Muscle layer of colon (tissue), 2 donors: ENCODE data around the gene PARVA.

Experiments used
- H3K27ac ChIP-seq: one replicate; pipeline ENCODE4 v1.7.0; 2013; ENCODE audit warnings: low read depth, mild to moderate bottlenecking, low read length, moderate library complexity
- H3K27me3 ChIP-seq, 2 donors: one replicate each; pipeline ENCODE4 v1.7.0; 2013; ENCODE audit warnings: low read length in 2 of 2, mild to moderate bottlenecking in 2 of 2; ENCODE audit not compliant: insufficient read depth in 2 of 2, control insufficient read depth in 1 of 2
- H3K36me3 ChIP-seq: one replicate; pipeline ENCODE4 v1.7.0; 2013; ENCODE audit warnings: mild to moderate bottlenecking, low read length; ENCODE audit not compliant: insufficient read depth
- H3K4me1 ChIP-seq: one replicate; pipeline ENCODE4 v1.7.0; 2013; ENCODE audit warnings: mild to moderate bottlenecking, low read length; ENCODE audit not compliant: insufficient read depth
- H3K4me3 ChIP-seq, 2 donors: one replicate each; pipeline ENCODE4 v1.7.0; 2013; ENCODE audit warnings: low read length in 2 of 2, low read depth in 1 of 2, mild to moderate bottlenecking in 1 of 2, moderate library complexity in 1 of 2
- H3K9ac ChIP-seq: one replicate; pipeline ENCODE4 v1.7.0; 2013; ENCODE audit warnings: low read length
- H3K9me3 ChIP-seq: one replicate; pipeline ENCODE4 v1.7.0; 2013; ENCODE audit warnings: mild to moderate bottlenecking, low read length
- donor health status: abdominal sarcoma.
- donor health status: Adenocarcinoma of cecum.

Gene PARVA

GRCh38 chr11:12421386-12421785, 44.0 kb downstream of the PARVA start:
- Histone ChIP-seq H3K9ac (no peak overlapping the region), H3K27me3 (no peaks in the 10 kb centered on the region), H3K36me3 (no peaks in the 10 kb centered on the region)

GRCh38 chr11:12426176-12426575, 48.8 kb downstream of the PARVA start:
- no peak overlapping the region for H3K4me3 ChIP-seq
- no peaks in the 10 kb centered on the region for H3K9me3 ChIP-seq
- no peak overlapping the region for H3K27ac ChIP-seq
- no peaks in the 10 kb centered on the region for H3K27me3 ChIP-seq
- no peak overlapping the region for H3K9ac ChIP-seq
- H3K4me1 ChIP-seq = peaks cover 55% of the 10 kb centered on the region
- no peaks in the 10 kb centered on the region for H3K36me3 ChIP-seq

More at GRCh38 chr11:12421386-12421785, 44.0 kb downstream of the PARVA start:
- Histone ChIP-seq H3K27ac (peak overlapping the region; percentile 40), H3K4me1 (peaks cover 49% of the 10 kb centered on the region), H3K4me3 (no peak overlapping the region), H3K9me3 (no peaks in the 10 kb centered on the region)

GRCh38 chr11:12429155-12429554, 51.8 kb downstream of the PARVA start:
- Histone ChIP-seq H3K9me3 (no peaks in the 10 kb centered on the region), H3K4me1 (peaks cover 76% of the 10 kb centered on the region), H3K9ac (no peak overlapping the region), H3K36me3 (no peaks in the 10 kb centered on the region), H3K27me3 (no peaks in the 10 kb centered on the region), H3K4me3 (no peak overlapping the region), H3K27ac (peak overlapping the region; percentile 15)

GRCh38 chr11:12430351-12430750, 53.0 kb downstream of the PARVA start:
- peaks cover 78% of the 10 kb centered on the region for H3K4me1 ChIP-seq
- H3K36me3 ChIP-seq = no peaks in the 10 kb centered on the region
- no peaks in the 10 kb centered on the region for H3K27me3 ChIP-seq
- H3K27ac ChIP-seq = peak overlapping the region; percentile 82
- no peak overlapping the region for H3K9ac ChIP-seq
- H3K9me3 ChIP-seq = no peaks in the 10 kb centered on the region
- H3K4me3 ChIP-seq = no peak overlapping the region

- peaks cover 82% of the 10 kb centered on the region for H3K4me1 ChIP-seq
- peak overlapping the region; percentile 82 for H3K27ac ChIP-seq
- H3K9ac ChIP-seq = peak overlapping the region; percentile 0
- H3K27me3 ChIP-seq = no peaks in the 10 kb centered on the region
- no peaks in the 10 kb centered on the region for H3K9me3 ChIP-seq
- no peaks in the 10 kb centered on the region for H3K36me3 ChIP-seq
- no peak overlapping the region for H3K4me3 ChIP-seq
Measured at GRCh38 chr11:12430954-12431595, 53.7 kb downstream of the PARVA start.

GRCh38 chr11:12432507-12432906, 55.1 kb downstream of the PARVA start:
- Histone ChIP-seq H3K4me3 (no peak overlapping the region), H3K9me3 (no peaks in the 10 kb centered on the region), H3K27me3 (no peaks in the 10 kb centered on the region), H3K36me3 (no peaks in the 10 kb centered on the region), H3K9ac (peak overlapping the region; percentile 30), H3K27ac (peak overlapping the region; percentile 82), H3K4me1 (peaks cover 78% of the 10 kb centered on the region)

GRCh38 chr11:12433121-12433520, 55.8 kb downstream of the PARVA start:
- Histone ChIP-seq H3K27ac (peak overlapping the region; percentile 82), H3K36me3 (no peaks in the 10 kb centered on the region), H3K9me3 (no peaks in the 10 kb centered on the region), H3K9ac (peak overlapping the region; percentile 30), H3K27me3 (no peaks in the 10 kb centered on the region), H3K4me3 (no peak overlapping the region), H3K4me1 (peaks cover 75% of the 10 kb centered on the region)

GRCh38 chr11:12433571-12434324, 56.4 kb downstream of the PARVA start:
- Histone ChIP-seq H3K9me3 (no peaks in the 10 kb centered on the region), H3K27me3 (no peaks in the 10 kb centered on the region), H3K36me3 (no peaks in the 10 kb centered on the region), H3K27ac (peak overlapping the region; percentile 82), H3K4me1 (peaks cover 73% of the 10 kb centered on the region), H3K9ac (peak overlapping the region; percentile 30), H3K4me3 (no peak overlapping the region)

- Histone ChIP-seq H3K9me3 (no peaks in the 10 kb centered on the region), H3K9ac (peak overlapping the region; percentile 30), H3K27me3 (no peaks in the 10 kb centered on the region), H3K4me1 (peaks cover 75% of the 10 kb centered on the region), H3K27ac (peak overlapping the region; percentile 82), H3K4me3 (no peak overlapping the region), H3K36me3 (no peaks in the 10 kb centered on the region)
Measured at GRCh38 chr11:12434325-12434654, 56.9 kb downstream of the PARVA start.

- peaks cover 81% of the 10 kb centered on the region for H3K4me1 ChIP-seq
- H3K36me3 ChIP-seq = no peaks in the 10 kb centered on the region
- H3K27ac ChIP-seq = peak overlapping the region; percentile 82
- no peak overlapping the region for H3K4me3 ChIP-seq
- H3K9ac ChIP-seq = peak overlapping the region; percentile 30
- H3K27me3 ChIP-seq = no peaks in the 10 kb centered on the region
- H3K9me3 ChIP-seq = no peaks in the 10 kb centered on the region
Measured at GRCh38 chr11:12435264-12435663, 57.9 kb downstream of the PARVA start.

- Histone ChIP-seq H3K4me3 (no peak overlapping the region), H3K27ac (peak overlapping the region; percentile 41)
Measured at GRCh38 chr11:12436266-12436665, 58.9 kb downstream of the PARVA start.

GRCh38 chr11:12438291-12438690, 60.9 kb downstream of the PARVA start:
- Histone ChIP-seq H3K27ac (no peak overlapping the region), H3K4me3 (no peak overlapping the region), H3K4me1 (peaks cover 62% of the 10 kb centered on the region), H3K27me3 (no peaks in the 10 kb centered on the region), H3K36me3 (no peaks in the 10 kb centered on the region), H3K9ac (no peak overlapping the region), H3K9me3 (no peaks in the 10 kb centered on the region)

More at GRCh38 chr11:12436266-12436665, 58.9 kb downstream of the PARVA start:
- Histone ChIP-seq H3K36me3 (no peaks in the 10 kb centered on the region), H3K4me1 (peaks cover 71% of the 10 kb centered on the region), H3K9me3 (no peaks in the 10 kb centered on the region), H3K9ac (no peak overlapping the region), H3K27me3 (no peaks in the 10 kb centered on the region)
